H1 (cell line): ENCODE results near the gene ENPP6.

Experiments used
- EP300 ChIP-seq, 2 experiments: IDR thresholded peaks; 1 replicate in 1 of 2; 2 replicates in 1 of 2; pipeline ENCODE4 v1.6.1; 2011 to 2012; ENCODE audit warnings: low read depth in 2 of 2, low read length in 2 of 2, mild to moderate bottlenecking in 2 of 2, borderline replicate concordance in 1 of 2, inconsistent platforms in 1 of 2, moderate library complexity in 1 of 2
- EZH2 ChIP-seq: fragments of 200-600 bp; sonication (generic); IDR thresholded peaks from 2 replicates; pipeline ENCODE4 v1.7.1; 2012; ENCODE audit warnings: low read depth, mild to moderate bottlenecking, moderate library complexity, low read length, inconsistent platforms; ENCODE audit not compliant: severe bottlenecking
- KDM5A ChIP-seq: fragments of 200-600 bp; IDR thresholded peaks from 2 replicates; pipeline ENCODE4 v1.7.1; 2012; ENCODE audit warnings: mild to moderate bottlenecking, low read length, inconsistent platforms, mixed read lengths
- MAX ChIP-seq: IDR thresholded peaks from 2 replicates; pipeline ENCODE4 v1.6.1; 2012; ENCODE audit warnings: inconsistent platforms
- NRF1 ChIP-seq: IDR thresholded peaks from 2 replicates; pipeline ENCODE4 v1.6.1; 2011; ENCODE audit warnings: mild to moderate bottlenecking, low read depth, low read length, improper control_type of control experiment
- POLR2AphosphoS5 ChIP-seq: IDR thresholded peaks from 2 replicates; pipeline ENCODE4 v1.6.1; 2011; ENCODE audit warnings: low read depth, low read length
- RFX5 ChIP-seq: IDR thresholded peaks from 2 replicates; pipeline ENCODE4 v1.6.1; 2011; ENCODE audit warnings: low read depth, low read length, improper control_type of control experiment, borderline replicate concordance
- SIN3A ChIP-seq, 2 experiments: IDR thresholded peaks in 1 of 2; conservative IDR thresholded peaks in 1 of 2; 2 replicates each; pipeline ENCODE4 v1.6.1; 2011 to 2012; ENCODE audit warnings: low read length in 2 of 2, improper control_type of control experiment in 1 of 2, low read depth in 1 of 2, mild to moderate bottlenecking in 1 of 2
- TF ChIP-seq, protein P1 (sequence below), 3 experiments: IDR thresholded peaks; 1 replicate in 2 of 3; 2 replicates in 1 of 3; pipeline versions ENCODE4 v1.5.1 to v1.6.1; 2011; ENCODE audit warnings: low read length in 3 of 3, mild to moderate bottlenecking in 3 of 3, inconsistent platforms in 2 of 3, low read depth in 1 of 3, moderate library complexity in 1 of 3; ENCODE audit not compliant: insufficient read depth in 1 of 3; ENCODE audit errors: control extremely low read depth in 1 of 3
- TF ChIP-seq, protein P2 (sequence below): IDR thresholded peaks from 2 replicates; pipeline ENCODE4 v1.6.1; 2011; ENCODE audit warnings: low read depth, mild to moderate bottlenecking, low read length; ENCODE audit not compliant: insufficient read depth
- TF ChIP-seq, protein P3 (sequence below): fragments of 300-600 bp; sonication (generic); IDR thresholded peaks from 2 replicates; pipeline ENCODE4 v1.7.1; 2012; ENCODE audit warnings: low read length, moderate library complexity, mild to moderate bottlenecking, inconsistent platforms; ENCODE audit not compliant: insufficient replicate concordance
- TF ChIP-seq, protein P4 (sequence below): IDR thresholded peaks from 2 replicates; pipeline ENCODE4 v1.6.1; 2011; ENCODE audit warnings: low read length, improper control_type of control experiment

GRCh38 chr4:184232202-184232601 lies 14.5 kb upstream of the ENPP6 start:
- TF ChIP-seq, protein P1, sequence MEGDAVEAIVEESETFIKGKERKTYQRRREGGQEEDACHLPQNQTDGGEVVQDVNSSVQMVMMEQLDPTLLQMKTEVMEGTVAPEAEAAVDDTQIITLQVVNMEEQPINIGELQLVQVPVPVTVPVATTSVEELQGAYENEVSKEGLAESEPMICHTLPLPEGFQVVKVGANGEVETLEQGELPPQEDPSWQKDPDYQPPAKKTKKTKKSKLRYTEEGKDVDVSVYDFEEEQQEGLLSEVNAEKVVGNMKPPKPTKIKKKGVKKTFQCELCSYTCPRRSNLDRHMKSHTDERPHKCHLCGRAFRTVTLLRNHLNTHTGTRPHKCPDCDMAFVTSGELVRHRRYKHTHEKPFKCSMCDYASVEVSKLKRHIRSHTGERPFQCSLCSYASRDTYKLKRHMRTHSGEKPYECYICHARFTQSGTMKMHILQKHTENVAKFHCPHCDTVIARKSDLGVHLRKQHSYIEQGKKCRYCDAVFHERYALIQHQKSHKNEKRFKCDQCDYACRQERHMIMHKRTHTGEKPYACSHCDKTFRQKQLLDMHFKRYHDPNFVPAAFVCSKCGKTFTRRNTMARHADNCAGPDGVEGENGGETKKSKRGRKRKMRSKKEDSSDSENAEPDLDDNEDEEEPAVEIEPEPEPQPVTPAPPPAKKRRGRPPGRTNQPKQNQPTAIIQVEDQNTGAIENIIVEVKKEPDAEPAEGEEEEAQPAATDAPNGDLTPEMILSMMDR (IDR thresholded peaks at IDR 0.05; ENCODE audit: control extremely low read depth in 1 of 3, insufficient read depth in 1 of 3, low read depth in 1 of 3, low read length in 3 of 3): no peak
- TF ChIP-seq KDM5A (no peak), POLR2AphosphoS5 (no peak), EZH2 (no peak), RFX5 (no peak), EP300 (IDR thresholded peaks at IDR 0.05; ENCODE audit: borderline replicate concordance in 1 of 2, low read depth in 2 of 2, low read length in 2 of 2) (no peak), MAX (no peak), NRF1 (no peak), SIN3A (conservative IDR thresholded peaks at IDR 0.05 in 1 of 2, IDR thresholded peaks at IDR 0.05 in 1 of 2; ENCODE audit: low read depth in 1 of 2, low read length in 2 of 2) (no peak)
- TF ChIP-seq, protein P2, sequence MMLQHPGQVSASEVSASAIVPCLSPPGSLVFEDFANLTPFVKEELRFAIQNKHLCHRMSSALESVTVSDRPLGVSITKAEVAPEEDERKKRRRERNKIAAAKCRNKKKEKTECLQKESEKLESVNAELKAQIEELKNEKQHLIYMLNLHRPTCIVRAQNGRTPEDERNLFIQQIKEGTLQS: no peak
- TF ChIP-seq, protein P3, sequence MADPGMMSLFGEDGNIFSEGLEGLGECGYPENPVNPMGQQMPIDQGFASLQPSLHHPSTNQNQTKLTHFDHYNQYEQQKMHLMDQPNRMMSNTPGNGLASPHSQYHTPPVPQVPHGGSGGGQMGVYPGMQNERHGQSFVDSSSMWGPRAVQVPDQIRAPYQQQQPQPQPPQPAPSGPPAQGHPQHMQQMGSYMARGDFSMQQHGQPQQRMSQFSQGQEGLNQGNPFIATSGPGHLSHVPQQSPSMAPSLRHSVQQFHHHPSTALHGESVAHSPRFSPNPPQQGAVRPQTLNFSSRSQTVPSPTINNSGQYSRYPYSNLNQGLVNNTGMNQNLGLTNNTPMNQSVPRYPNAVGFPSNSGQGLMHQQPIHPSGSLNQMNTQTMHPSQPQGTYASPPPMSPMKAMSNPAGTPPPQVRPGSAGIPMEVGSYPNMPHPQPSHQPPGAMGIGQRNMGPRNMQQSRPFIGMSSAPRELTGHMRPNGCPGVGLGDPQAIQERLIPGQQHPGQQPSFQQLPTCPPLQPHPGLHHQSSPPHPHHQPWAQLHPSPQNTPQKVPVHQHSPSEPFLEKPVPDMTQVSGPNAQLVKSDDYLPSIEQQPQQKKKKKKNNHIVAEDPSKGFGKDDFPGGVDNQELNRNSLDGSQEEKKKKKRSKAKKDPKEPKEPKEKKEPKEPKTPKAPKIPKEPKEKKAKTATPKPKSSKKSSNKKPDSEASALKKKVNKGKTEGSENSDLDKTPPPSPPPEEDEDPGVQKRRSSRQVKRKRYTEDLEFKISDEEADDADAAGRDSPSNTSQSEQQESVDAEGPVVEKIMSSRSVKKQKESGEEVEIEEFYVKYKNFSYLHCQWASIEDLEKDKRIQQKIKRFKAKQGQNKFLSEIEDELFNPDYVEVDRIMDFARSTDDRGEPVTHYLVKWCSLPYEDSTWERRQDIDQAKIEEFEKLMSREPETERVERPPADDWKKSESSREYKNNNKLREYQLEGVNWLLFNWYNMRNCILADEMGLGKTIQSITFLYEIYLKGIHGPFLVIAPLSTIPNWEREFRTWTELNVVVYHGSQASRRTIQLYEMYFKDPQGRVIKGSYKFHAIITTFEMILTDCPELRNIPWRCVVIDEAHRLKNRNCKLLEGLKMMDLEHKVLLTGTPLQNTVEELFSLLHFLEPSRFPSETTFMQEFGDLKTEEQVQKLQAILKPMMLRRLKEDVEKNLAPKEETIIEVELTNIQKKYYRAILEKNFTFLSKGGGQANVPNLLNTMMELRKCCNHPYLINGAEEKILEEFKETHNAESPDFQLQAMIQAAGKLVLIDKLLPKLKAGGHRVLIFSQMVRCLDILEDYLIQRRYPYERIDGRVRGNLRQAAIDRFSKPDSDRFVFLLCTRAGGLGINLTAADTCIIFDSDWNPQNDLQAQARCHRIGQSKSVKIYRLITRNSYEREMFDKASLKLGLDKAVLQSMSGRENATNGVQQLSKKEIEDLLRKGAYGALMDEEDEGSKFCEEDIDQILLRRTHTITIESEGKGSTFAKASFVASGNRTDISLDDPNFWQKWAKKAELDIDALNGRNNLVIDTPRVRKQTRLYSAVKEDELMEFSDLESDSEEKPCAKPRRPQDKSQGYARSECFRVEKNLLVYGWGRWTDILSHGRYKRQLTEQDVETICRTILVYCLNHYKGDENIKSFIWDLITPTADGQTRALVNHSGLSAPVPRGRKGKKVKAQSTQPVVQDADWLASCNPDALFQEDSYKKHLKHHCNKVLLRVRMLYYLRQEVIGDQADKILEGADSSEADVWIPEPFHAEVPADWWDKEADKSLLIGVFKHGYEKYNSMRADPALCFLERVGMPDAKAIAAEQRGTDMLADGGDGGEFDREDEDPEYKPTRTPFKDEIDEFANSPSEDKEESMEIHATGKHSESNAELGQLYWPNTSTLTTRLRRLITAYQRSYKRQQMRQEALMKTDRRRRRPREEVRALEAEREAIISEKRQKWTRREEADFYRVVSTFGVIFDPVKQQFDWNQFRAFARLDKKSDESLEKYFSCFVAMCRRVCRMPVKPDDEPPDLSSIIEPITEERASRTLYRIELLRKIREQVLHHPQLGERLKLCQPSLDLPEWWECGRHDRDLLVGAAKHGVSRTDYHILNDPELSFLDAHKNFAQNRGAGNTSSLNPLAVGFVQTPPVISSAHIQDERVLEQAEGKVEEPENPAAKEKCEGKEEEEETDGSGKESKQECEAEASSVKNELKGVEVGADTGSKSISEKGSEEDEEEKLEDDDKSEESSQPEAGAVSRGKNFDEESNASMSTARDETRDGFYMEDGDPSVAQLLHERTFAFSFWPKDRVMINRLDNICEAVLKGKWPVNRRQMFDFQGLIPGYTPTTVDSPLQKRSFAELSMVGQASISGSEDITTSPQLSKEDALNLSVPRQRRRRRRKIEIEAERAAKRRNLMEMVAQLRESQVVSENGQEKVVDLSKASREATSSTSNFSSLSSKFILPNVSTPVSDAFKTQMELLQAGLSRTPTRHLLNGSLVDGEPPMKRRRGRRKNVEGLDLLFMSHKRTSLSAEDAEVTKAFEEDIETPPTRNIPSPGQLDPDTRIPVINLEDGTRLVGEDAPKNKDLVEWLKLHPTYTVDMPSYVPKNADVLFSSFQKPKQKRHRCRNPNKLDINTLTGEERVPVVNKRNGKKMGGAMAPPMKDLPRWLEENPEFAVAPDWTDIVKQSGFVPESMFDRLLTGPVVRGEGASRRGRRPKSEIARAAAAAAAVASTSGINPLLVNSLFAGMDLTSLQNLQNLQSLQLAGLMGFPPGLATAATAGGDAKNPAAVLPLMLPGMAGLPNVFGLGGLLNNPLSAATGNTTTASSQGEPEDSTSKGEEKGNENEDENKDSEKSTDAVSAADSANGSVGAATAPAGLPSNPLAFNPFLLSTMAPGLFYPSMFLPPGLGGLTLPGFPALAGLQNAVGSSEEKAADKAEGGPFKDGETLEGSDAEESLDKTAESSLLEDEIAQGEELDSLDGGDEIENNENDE: no peak
- TF ChIP-seq, protein P4, sequence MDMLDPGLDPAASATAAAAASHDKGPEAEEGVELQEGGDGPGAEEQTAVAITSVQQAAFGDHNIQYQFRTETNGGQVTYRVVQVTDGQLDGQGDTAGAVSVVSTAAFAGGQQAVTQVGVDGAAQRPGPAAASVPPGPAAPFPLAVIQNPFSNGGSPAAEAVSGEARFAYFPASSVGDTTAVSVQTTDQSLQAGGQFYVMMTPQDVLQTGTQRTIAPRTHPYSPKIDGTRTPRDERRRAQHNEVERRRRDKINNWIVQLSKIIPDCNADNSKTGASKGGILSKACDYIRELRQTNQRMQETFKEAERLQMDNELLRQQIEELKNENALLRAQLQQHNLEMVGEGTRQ: no peak
